ENCODE results near the gene NHLRC2.

Gene NHLRC2

DNA sequence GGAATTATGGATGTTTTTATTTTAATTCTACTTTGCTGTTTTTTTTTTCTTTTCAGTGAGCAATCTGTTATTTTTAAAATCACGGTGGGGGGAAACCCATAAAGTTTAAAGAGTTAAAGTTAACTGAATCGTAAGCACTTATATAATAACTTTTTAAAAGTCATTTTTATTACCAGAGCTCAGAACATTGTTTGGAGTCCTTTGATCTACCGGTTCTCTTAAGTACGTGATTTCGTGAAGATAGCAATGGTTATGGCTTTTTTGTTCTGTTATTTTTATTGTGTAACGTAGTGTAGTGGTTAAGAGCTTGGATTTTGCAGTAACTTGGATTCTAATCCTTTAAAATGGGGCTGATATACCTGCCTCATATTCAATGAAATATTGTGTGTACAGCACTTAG lies 57.4 kb downstream of the NHLRC2 start:
- DNase-seq (ENCODE audit: low spot score), result no peak

DNA sequence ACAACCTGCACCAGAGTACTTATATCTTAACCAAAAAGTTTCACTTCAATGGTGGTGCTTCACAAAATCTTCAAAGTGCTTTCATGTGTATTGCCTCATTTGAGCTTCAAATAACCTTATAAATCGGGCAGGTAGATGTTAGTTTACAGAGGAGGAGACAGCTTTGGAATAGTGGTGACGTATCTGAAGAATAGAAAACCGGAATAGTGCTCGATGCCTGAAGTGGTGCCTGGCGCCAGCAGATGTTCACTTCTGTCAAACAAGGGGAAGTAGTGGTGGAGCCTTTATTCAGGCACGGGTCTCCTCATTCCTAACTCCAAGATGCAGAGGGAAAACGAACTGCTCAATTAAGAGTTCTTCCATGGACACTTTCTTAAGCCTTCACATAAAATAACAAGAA lies 58.1 kb downstream of the NHLRC2 start:
- DNase-seq (ENCODE audit: low spot score), result no peak

DNA sequence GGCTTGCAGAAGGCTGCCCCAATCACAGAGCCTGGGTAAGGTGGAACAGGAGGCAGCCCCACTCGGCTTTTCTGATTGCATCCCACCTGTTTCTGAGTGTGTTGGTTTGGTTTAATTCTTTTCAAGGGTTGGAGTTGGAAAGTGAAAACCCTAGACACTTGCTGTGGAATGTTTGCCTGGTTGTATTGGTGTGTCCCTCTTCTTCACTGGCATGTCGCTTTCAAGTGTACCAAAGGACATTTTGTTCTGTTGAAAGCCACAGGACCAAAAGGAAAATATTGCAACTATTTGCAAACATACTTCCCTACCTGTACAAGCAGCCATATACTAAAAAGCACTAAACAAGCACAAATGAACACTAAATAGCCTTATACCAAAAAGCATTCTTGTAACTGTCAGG lies 60.5 kb downstream of the NHLRC2 start:
- no peak for DNase-seq (ENCODE audit: low spot score)

DNA sequence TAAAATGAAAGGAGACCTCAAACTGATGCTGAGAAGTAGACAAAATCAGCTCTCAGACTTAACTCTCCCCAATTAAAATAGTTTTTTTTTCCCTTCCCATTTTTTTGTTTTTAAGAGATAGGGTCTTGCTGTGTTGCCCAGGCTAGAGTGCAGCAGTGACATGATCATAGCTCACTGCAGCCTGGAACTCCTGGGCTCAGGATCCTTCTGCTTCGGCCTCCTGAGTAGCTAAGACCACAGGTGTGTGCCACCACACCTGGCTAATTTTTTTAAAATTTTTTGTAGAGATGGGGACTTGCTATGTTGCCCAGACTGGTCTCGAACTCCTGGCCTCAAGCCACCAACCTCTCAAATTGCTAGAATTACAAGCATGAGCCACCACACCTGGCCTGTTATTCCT lies 61.1 kb downstream of the NHLRC2 start:
- no peak for DNase-seq (ENCODE audit: low spot score)

DNA sequence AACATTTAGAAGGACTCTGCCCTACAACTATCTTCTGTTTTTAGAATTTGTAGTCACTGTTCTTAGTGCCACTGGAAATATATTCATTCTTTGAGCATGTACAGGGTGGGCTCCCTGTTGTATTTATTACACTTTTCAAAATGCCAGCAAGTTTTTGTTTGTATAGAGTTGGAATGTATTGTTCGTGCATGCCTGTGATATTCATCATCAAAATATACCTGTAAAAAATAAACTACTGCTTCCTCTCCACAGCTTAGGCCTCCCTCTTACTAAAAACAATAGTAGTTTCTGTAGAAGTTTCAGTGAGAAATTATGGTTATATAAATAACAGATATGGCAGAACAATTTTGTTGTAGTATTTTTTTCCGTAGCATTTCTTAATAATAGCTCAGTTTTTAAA lies 61.6 kb downstream of the NHLRC2 start:
- no peak for DNase-seq (ENCODE audit: low spot score)

DNA sequence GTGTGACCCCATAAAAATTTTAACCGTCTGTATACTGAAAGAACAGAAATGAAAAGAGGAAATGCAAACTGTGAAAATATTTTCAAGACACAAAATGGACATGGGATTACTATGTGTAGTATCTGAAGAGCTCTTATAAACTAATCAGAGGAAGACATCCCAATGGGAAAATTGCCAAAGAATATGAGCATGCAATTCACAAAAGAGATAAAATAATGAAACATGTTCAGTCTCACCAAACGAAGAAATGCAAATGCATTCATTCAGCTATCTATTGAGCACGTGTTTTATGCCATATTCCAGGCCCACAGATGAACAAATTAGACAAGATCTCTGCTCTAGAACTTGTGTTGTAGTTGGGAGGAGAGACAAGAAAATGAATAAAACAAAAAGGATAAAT lies 63.2 kb downstream of the NHLRC2 start:
- DNase-seq (ENCODE audit: low spot score), result no peak

DNA sequence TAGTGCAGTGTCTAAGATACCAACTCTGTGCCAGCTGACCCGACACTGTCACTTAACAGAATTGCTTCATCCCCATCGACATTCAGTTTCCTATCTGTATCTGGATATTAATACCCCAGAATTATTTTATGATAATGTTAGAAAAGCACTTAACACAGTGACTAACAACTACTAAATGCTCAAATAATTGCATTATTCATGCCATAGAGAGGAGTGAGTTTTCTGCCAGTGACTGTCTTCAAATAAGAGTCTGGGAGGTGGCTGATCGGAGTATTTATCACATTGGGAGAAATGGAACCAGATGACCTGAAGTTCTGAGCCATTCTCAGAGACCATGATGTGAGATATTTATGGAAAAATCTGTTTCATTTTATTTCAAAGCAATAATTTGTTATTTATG lies 65.7 kb downstream of the NHLRC2 start:
- no peak for DNase-seq (ENCODE audit: low spot score)

DNA sequence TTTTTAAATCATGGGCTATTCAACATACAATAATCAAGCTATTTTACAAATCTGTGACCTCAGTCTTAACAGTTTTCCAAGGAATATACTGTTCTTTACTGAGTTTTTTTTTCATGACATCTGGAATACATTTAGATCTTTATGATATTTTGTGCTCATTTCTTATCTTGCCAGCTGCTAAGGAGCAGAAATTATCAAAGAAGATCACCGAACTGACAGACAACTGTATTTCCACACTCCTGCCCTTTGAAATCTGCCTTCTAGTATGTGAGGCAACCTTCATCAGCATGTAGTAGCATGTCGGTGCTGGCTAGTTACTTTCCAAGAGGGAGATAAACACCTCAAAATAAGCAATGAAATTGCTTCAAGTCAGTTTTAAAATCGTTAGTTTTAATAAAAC lies 66.4 kb downstream of the NHLRC2 start:
- no peak for DNase-seq (ENCODE audit: low spot score)

DNA sequence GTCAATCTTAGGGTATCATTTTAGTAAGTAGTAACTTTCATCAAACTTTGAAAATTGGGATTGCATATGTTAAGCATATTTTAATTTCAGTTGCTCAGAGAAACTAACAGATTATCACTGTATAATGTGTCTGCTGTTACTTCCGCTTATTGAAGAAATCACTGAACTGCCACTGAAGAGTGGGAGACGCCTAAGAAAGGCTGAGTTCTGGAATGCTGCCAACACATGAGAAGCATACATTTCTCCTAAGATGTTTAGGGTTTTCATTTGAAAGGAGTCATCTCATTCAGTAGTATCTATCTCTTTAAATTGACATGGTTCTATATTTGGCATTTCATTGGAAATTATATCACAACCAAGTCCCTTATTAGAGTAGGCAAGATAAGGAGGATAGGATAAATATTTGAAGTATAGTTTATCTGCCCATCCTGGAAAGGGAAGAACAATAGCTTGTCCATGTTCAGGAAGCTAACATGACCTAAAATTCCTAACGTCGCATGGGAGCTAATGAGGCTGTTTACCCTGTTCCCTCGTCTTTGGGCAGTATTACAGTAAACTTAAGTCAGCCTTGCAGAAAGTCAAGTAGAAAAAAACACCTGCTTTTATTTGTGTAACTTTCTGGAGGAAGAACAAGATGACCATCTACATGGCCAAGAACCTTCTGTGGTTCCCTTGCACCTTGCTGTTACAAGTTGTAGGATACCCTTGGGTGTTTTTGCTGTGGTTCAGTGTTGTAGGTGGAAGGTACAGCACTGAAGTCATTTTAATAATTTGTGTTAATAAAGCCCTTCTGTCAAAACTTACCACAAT lies 67.3 kb downstream of the NHLRC2 start:
- DNase-seq (ENCODE audit: low spot score), result no peak

DNA sequence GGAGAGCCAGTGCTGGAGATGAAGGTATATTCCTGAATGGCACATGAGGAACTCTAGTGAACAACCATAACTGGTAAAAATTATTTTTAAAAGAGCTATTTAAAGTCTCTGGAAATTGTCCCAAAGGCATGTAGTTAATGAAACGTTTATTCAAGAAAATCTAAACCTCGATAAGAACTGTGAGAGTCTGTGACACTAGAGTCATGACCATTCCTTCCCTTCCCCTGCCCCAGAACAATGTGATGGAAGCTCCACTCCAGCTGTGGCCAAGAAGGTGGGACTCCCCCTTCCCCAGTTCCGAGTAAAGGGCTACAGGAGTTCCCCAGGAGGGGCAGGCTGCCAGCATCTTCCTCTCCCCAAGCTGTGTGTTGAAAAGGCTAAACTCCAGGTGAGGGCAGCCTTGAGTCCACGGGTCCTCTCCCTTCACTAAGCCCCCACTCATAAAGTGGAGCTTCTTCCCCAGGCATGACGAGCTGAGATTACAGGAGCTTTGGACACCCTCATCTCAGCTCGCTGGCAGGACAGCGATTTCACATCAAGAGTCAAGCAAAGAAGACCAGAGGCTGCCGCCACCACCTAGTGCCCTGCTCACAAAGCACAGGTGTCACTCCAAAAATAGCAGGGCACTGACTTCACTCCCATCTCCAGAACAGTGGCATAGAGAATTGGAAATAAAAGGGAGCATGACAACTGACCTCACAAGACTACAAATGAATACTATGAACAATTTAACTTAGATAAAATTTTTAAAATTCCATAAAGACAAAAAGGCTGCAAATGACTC lies 68.5 kb downstream of the NHLRC2 start:
- peak; percentile 25 for DNase-seq (ENCODE audit: low spot score)

DNA sequence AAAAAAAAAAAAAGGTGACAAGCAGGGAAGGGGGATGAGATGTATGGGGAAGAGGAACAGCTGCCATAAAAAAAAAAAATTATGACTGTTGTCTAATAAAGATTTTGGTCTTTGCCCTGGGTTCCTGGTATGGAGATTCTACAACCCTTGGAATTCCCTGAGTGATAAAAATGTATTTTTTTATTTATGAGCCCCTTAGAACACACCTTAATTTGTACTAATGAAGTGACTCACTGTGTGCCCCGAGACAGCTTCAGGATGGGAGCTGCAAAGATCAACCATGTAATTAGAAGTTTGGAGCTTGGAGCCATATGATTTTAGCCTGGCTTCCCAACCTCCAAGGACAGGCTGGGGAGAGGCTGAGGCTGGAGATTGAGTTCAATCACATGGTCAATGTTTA lies 69.7 kb downstream of the NHLRC2 start:
- no peak for DNase-seq (ENCODE audit: low spot score)

DNA sequence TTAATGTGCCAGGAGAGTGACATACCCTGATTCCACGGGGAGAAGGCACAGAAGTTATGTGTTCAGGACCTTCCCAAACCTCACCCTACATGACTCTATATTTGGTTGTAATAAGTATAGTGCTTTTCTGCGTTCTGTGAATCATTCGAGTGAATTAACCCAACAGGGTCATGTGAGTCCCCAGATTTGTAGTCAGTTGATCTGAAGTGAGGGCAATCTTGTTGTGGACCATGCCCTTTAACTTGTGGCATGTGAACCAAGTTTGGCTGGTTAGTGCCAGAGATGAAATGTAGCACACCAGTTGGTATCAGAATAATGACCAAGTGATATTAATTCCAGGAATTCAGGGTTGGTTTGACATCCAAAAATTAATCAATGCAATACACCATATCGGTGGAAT lies 70.2 kb downstream of the NHLRC2 start:
- DNase-seq (ENCODE audit: low spot score), result no peak

DNA sequence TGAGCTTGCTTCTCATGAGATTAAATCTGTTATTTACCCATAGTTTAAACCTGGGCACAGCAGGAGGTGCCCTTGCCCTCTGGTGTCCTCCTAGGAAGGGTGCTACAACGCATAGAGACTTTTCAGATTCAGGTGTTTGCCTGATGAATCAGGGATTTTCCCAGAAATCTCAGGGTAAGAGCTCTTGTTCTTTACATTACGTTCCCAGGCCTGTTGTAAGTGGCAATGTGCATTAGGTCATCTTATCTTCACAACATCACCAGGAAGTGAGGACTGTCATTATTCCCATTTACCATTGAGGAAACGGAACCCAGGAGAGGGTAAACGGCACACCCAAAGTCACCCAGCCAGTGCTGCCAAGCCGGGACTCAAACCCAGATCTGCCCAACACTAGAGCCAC lies 73.0 kb downstream of the NHLRC2 start:
- DNase-seq (ENCODE audit: low spot score), result no peak

DNA sequence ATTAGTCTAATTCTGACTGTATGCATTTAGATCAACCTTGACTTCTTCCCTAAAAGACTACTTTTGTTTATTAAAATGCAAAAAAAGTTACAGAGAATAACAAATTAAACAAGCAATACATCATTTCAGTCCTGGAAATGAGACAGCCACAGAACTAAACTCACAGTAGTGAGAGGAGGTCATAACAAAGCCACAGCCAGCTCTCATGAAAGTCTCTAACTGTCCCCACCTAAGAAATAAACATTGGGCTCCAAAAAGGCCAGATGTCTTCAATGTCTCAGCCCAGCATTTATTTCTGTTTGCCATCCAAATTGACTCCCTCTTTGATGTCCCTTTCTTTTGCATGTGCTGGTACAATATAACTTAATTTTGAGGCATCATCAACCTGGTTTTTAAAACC lies 74.4 kb downstream of the NHLRC2 start:
- no peak for DNase-seq (ENCODE audit: low spot score)

DNA sequence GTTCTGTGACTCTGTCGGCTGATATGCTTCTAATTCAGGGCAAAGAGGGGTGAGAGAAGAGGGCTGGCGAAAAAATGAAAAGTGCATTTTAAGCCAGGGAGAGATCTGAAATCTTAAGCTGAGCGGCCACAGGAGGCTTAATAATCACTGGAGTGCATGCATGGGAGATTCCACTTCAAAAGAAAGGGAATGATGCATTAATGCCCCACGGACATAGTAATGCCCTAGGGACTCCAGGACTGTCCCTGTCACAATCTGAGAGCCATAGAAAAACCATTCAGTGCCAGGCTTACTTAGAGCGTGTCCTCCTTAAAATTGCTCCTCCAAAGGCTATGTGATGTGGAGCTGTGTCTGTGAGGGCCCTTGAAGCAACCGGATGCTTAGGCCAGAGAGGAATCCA lies 75.1 kb downstream of the NHLRC2 start:
- DNase-seq (ENCODE audit: low spot score), result no peak

DNA sequence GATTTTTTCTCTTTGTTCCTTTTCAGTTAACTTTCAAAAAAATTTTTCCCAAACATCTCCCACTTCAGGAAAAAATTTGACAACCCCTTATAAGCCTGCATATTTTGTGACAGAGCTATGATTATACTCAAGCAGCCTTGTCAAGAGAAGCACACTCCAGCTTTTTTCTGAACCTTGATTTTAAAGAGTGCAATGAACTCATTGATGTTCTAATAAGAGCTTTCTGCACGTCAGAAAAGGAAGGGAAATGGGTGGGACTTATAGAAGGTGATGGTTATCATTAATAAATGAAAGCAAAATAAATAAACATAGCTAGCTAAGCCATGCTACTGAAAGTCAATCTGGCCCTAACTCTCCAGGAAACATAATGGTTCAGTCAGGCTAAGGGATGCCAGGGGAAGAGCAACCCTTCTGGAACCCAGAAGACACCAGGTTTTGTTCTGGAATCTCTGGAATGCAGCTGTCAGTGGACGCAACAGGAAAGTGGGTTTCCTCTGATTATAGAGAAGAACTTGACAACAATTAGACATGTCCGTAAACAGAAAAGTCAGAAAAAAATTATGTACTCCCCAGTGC lies 76.1 kb downstream of the NHLRC2 start:
- no peak for DNase-seq (ENCODE audit: low spot score)

DNA sequence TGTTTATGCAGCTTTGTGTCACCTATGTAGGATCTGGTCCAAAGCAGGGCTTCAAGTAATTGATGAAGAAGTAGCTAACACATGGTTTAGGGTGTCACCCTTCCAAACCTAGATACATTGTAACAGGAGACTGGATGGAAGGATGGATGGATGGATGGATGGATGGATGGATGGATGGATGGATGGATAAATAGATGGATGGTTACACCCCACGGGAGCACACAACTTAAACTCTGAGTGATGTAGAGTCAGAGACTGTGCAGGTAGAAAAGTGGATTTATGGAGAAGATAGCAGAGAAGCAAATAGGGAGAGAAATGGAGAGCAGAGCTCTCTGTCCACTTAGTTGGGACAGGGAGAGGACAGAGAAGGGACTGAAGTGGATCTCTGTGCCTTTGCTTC lies 78.4 kb downstream of the NHLRC2 start:
- no peak for DNase-seq (ENCODE audit: low spot score)

DNA sequence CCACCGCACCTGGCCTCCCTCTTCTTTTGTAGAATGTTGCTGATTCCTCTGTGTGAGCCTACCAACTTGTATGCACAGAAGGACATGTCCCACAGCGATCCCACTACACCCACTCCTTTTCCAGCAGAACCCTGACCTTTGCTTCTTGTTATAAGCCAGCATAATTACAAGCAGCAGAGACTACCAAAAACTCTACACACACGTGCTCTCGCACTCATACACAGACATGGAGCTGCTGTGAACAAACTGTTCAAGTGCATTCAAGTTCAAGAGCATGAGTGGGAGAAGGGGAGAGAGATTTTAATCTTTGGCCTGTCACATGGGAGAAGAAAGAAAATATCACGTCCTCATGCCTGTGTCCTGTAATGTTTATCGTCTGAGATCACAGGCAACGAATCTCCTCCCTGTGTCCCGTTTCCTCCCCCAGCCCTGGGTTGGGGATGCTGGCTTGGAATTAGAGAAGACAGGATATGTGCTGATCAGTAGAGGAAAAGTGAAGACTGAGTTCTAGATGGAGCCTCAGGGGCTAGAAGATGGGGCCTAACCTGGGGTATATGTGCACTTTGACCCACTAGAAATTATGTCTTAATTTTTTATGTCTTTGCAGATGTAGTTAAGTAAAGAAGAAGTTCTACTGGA lies 79.6 kb downstream of the NHLRC2 start:
- DNase-seq (ENCODE audit: low spot score), result no peak

DNA sequence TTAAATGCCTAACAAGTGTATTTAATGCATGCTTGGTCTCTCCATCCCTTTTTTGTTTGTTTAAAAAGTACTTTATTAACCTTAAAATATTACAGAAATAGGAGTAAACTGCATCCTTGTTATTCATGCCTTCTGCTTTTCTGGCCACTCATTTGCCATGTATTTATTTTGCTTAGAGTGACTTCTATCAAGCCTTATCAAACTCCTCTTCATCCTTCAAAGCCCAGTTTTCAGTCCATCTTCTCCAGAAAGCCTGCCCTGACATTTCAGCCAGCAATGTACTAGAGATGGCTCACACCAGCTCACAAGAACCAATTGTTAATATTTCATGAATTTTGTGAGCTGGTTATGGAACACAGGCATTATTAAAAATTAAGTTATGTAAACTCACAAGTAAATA lies 82.8 kb downstream of the NHLRC2 start:
- no peak for DNase-seq (ENCODE audit: low spot score)

DNA sequence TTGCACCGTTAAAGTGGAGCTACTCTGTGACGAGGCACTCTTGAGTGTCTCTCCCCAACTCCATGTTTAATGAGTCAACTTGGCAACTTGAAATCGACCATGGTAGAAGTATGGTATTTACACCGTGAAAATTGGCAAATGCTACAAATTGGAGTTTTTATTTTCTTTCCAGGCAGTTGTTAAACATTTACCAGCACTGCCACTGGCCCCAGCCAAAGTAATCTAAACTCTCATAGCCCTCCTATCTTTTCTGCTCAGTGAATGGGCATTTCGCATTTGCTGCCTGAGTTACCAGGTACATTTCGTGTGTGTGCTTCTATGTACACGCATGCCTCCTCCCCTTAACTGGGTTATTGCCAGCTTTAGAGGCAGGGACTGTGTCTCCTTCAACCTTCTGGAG lies 83.3 kb downstream of the NHLRC2 start:
- DNase-seq (ENCODE audit: low spot score), result no peak

DNA sequence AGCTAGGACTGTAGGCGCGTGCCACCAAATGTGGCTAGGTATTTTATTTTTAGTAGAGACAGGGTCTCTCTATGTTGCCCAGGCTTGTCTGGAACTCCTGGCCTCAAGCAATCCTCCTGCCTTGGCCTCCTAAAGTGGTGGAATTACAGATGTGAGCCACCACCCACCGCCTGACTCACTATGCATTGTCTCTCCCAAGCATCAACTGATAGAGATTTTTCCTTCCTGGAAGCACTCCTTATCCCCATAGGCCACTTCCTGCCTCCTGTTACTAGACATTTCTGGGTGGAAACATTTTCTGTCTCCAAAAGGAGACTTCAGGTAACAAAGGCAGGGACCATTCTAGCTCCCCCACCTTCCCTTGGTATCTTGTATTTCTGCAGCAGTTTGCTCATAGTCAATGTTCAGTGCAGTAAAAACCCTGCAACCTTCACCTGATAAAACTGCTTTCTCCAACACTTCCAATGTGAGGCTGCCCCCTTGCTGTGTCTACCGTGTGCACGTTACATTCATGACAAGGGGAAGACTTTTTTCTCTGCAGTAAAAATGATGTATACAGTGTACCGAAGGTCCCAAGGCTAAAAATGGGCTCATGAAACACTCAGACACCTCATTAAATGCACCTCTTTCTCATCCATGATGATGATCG lies 84.9 kb downstream of the NHLRC2 start:
- DNase-seq (ENCODE audit: low spot score), result no peak

DNA sequence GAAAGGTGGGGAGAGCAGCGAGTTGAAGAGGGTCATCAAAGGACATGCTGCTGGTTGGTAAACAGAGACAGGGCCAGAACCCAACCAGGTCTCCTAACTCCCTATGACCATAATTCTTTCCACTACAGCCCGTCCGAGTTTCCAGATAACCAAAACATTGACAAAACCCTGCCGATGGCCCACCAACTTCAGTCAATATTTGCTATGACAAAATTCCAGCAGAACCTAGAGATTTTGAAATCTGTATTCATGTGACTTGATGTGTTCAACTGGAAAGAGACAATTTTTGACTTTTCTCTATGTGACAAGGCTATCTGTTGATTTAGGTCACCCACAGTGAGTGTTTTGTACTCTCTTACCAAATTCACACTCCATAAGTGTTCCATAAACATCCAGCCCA lies 86.7 kb downstream of the NHLRC2 start:
- no peak for DNase-seq (ENCODE audit: low spot score)

Measured in iPS-NIHi11 (cell line).